Stomach (tissue), 4 donors: Measurements from ENCODE around the gene PSAT1.

Experiments
- CTCF ChIP-seq, 7 experiments: fragments of 450-650 bp in 4 of 7; fragments of 200-600 bp in 3 of 7; sonication (generic) in 3 of 7; IDR thresholded peaks; one replicate each; pipeline ENCODE4 v1.5.1; 2016 to 2019; ENCODE audit warnings: antibody characterized with exemption in 7 of 7, control low read depth in 2 of 7, mild to moderate bottlenecking in 1 of 7
- EP300 ChIP-seq: sonication (generic); formaldehyde crosslinking; IDR thresholded peaks from one replicate; pipeline ENCODE4 v1.6.1; 2017; ENCODE audit warnings: antibody characterized with exemption
- POLR2A ChIP-seq, 4 donors: fragments of 450-650 bp; IDR thresholded peaks; one replicate each; pipeline ENCODE4 v1.6.1; 2016; ENCODE audit warnings: antibody characterized with exemption in 4 of 4, control low read depth in 2 of 4, mild to moderate bottlenecking in 1 of 4, moderate library complexity in 1 of 4

GRCh38 chr9:78261403-78262001 is 35.4 kb upstream of the PSAT1 start:
- TF ChIP-seq POLR2A (IDR thresholded peaks at IDR 0.05) (no peak), CTCF (IDR thresholded peaks at IDR 0.05) (peak in 5 of 7 experiments; percentile 34 to 73 (median 63)), EP300 (no peak)
